Stimulated activated CD4-positive, alpha-beta T cell treated with anti-CD3 and anti-CD28 coated beads, TNF-alpha, amount 100 ng/mL, for 1 hour (primary cell): ENCODE measurements around the gene KCTD14.
"Not testable (repeated sequence)": the region's sequence is repeated elsewhere in the genome, so short reads cannot be mapped to it uniquely, and the experiment has no call there.

Source experiments
- DNase-seq, 3 donors: peaks; one replicate each; pipeline ENCODE4 v3.0.0-alpha.2; 2020; ENCODE audit warnings: low read depth in 3 of 3, low spot score in 1 of 3

The KCTD14 gene

GRCh38 chr11:78048561-78048960 is 25.5 kb upstream of the KCTD14 start:
- DNase-seq, result no peak

- DNase-seq, result no peak
These were observed 23.4 kb upstream of the KCTD14 start for GRCh38 chr11:78046486-78046854.

GRCh38 chr11:78045851-78046485 is 22.9 kb upstream of the KCTD14 start:
- DNase-seq, result peak; percentile 31 to 73 (median 58)

GRCh38 chr11:78044706-78045105 is 21.6 kb upstream of the KCTD14 start:
- no peak for DNase-seq

GRCh38 chr11:78041843-78042440 is 18.9 kb upstream of the KCTD14 start:
- no peak for DNase-seq

- not testable (repeated sequence) for DNase-seq
These were observed 18.3 kb upstream of the KCTD14 start for GRCh38 chr11:78041380-78041719.

- DNase-seq, result no peak
These were observed 17.8 kb upstream of the KCTD14 start for GRCh38 chr11:78040691-78041379.

- no peak for DNase-seq
These were observed 17.0 kb upstream of the KCTD14 start for GRCh38 chr11:78039919-78040671.

GRCh38 chr11:78039391-78039918 is 16.4 kb upstream of the KCTD14 start:
- DNase-seq, result no peak

- no peak for DNase-seq
These were observed 15.7 kb upstream of the KCTD14 start for GRCh38 chr11:78038697-78039313.

GRCh38 chr11:78037825-78038620 is 14.9 kb upstream of the KCTD14 start:
- no peak for DNase-seq

GRCh38 chr11:78037056-78037455 is 14.0 kb upstream of the KCTD14 start:
- DNase-seq, result no peak

GRCh38 chr11:78036313-78036712 is 13.2 kb upstream of the KCTD14 start:
- no peak for DNase-seq

- DNase-seq, result no peak
These were observed 11.5 kb upstream of the KCTD14 start for GRCh38 chr11:78034623-78035022.

- no peak for DNase-seq
These were observed 10.0 kb upstream of the KCTD14 start for GRCh38 chr11:78033040-78033439.

GRCh38 chr11:78032090-78032489 is 9.0 kb upstream of the KCTD14 start:
- DNase-seq, result no peak

GRCh38 chr11:78031629-78032028 is 8.6 kb upstream of the KCTD14 start:
- no peak for DNase-seq

- DNase-seq, result no peak
These were observed 7.6 kb upstream of the KCTD14 start for GRCh38 chr11:78030429-78031325.

- not testable (repeated sequence) for DNase-seq
These were observed 5.3 kb upstream of the KCTD14 start for GRCh38 chr11:78028423-78028822.
